OCI-LY1 (cell line): ENCODE data around the gene CHCHD6.

Experiments used
- H2AFZ ChIP-seq: fragments of 200-600 bp; sonication (generic), shearing (Covaris generic); 2 replicates; pipeline ENCODE4 v1.6.0; 2014; ENCODE audit warnings: antibody characterized with exemption, mild to moderate bottlenecking, low read length
- H3F3A ChIP-seq: fragments of 200-600 bp; sonication (generic), shearing (Covaris generic); 2 replicates; pipeline ENCODE4 v1.6.0; 2014; ENCODE audit warnings: mild to moderate bottlenecking, antibody characterized with exemption, low read length, moderate library complexity; ENCODE audit not compliant: insufficient read depth
- H3K27ac ChIP-seq: fragments of 200-600 bp; sonication (generic); 2 replicates; pipeline ENCODE4 v1.5.1; 2014; ENCODE audit warnings: low read length, mixed run types, mild to moderate bottlenecking, low read depth; ENCODE audit not compliant: poor library complexity, severe bottlenecking
- H3K27me3 ChIP-seq: fragments of 200-600 bp; sonication (generic); 2 replicates; pipeline ENCODE4 v1.6.0; 2014; ENCODE audit warnings: antibody characterized with exemption, mild to moderate bottlenecking, low read length, moderate library complexity; ENCODE audit not compliant: insufficient read depth
- H3K36me3 ChIP-seq: fragments of 200-600 bp; sonication (generic); 2 replicates; pipeline ENCODE4 v1.6.1; 2014; ENCODE audit warnings: mild to moderate bottlenecking, antibody characterized with exemption, low read length, moderate library complexity, mixed read lengths; ENCODE audit not compliant: insufficient read depth
- H3K4me1 ChIP-seq: fragments of 200-600 bp; sonication (generic); 2 replicates; pipeline ENCODE4 v1.5.1; 2014; ENCODE audit warnings: mild to moderate bottlenecking, low read length, moderate library complexity; ENCODE audit not compliant: insufficient read depth, severe bottlenecking
- H3K4me2 ChIP-seq: fragments of 200-600 bp; sonication (generic), shearing (Covaris generic); 2 replicates; pipeline ENCODE4 v1.6.1; 2014; ENCODE audit warnings: low read length
- H3K4me3 ChIP-seq: fragments of 200-600 bp; sonication (generic); 2 replicates; pipeline ENCODE4 v1.5.1; 2014; ENCODE audit warnings: low read length, low read depth, mild to moderate bottlenecking, mixed read lengths; ENCODE audit not compliant: poor library complexity, severe bottlenecking
- H3K79me2 ChIP-seq: fragments of 200-600 bp; shearing (Covaris generic); 2 replicates; pipeline ENCODE4 v1.6.1; 2016; ENCODE audit warnings: mixed run types, low read length, mixed read lengths; ENCODE audit not compliant: insufficient read depth
- H3K9ac ChIP-seq: fragments of 200-600 bp; sonication (generic), shearing (Covaris generic); 2 replicates; pipeline ENCODE4 v1.6.1; 2014; ENCODE audit warnings: mild to moderate bottlenecking, low read length, mixed read lengths
- H3K9me2 ChIP-seq: fragments of 200-600 bp; sonication (generic), shearing (Covaris generic); 2 replicates; pipeline ENCODE4 v1.6.1; 2014; ENCODE audit warnings: low read depth, mild to moderate bottlenecking, low read length, mixed read lengths
- H3K9me3 ChIP-seq: fragments of 200-600 bp; shearing (Covaris generic); 2 replicates; pipeline ENCODE4 v1.6.1; 2014; ENCODE audit warnings: low read length, mixed read lengths
- H4K20me1 ChIP-seq: fragments of 200-600 bp; sonication (generic), shearing (Covaris generic); 2 replicates; pipeline ENCODE4 v1.6.0; 2016; ENCODE audit warnings: mild to moderate bottlenecking, low read length; ENCODE audit not compliant: insufficient read depth
- EZH2 ChIP-seq: fragments of 200-600 bp; sonication (generic), shearing (Covaris generic); IDR thresholded peaks from 2 replicates; pipeline ENCODE4 v1.8.0; 2017; ENCODE audit warnings: borderline replicate concordance, mixed run types, mild to moderate bottlenecking, antibody characterized with exemption, low read length, moderate library complexity, mixed read lengths
- TF ChIP-seq, protein P1 (sequence below): fragments of 200-600 bp; sonication (generic), shearing (Covaris generic); IDR thresholded peaks from 2 replicates; pipeline ENCODE4 v1.5.1; 2017; ENCODE audit warnings: mild to moderate bottlenecking, antibody characterized with exemption, low read length, moderate library complexity, mixed read lengths

The CHCHD6 gene

DNA sequence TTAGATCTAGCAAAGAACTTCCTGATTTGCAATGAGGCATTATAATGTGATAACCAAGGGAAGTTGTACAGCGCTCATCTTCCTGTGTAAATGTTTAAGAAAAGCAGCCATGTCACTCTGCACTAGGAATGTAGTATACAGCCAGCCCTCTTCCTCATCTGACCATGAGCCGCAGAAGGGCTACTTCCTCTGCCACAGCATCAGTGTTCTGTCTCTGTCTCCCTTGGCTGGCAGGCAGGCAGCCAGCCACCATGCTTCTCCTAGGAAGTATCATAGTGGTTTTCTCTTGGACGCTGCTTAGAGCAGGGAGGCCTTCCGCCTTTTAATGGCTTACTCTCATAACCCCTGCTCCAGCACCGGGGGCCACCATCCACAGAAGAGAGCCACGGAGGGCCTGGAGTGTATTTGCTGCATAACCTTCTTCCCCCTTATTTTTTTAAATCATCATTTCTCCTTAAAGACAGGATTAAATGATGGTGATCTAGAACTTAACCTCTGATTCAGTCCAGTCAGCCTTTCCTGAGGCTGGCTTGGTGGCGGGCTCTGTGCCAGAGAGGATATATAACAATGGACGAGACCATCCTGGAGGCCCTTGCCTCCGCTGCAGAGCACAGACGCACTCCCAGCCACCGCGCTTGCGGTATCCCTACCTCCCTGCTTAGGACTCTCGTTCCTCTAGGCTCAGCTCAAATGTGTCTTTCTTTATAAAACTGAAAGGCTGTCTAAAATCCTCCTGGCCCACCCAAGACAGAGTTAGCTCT is 221.6 kb downstream of the CHCHD6 start:
- Histone ChIP-seq H3K79me2 (no peaks in the 10 kb centered on the region), H2AFZ (no peak overlapping the region), H3K9ac (no peak overlapping the region), H4K20me1 (no peaks in the 10 kb centered on the region), H3K9me3 (no peaks in the 10 kb centered on the region), H3K4me2 (no peak overlapping the region), H3K4me1 (no peaks in the 10 kb centered on the region), H3K36me3 (no peaks in the 10 kb centered on the region), H3F3A (no peaks in the 10 kb centered on the region), H3K9me2 (no peaks in the 10 kb centered on the region), H3K27me3 (no peaks in the 10 kb centered on the region), H3K27ac (no peak overlapping the region), H3K4me3 (no peak overlapping the region)
- no peak for TF ChIP-seq EZH2
- TF ChIP-seq, protein P1, sequence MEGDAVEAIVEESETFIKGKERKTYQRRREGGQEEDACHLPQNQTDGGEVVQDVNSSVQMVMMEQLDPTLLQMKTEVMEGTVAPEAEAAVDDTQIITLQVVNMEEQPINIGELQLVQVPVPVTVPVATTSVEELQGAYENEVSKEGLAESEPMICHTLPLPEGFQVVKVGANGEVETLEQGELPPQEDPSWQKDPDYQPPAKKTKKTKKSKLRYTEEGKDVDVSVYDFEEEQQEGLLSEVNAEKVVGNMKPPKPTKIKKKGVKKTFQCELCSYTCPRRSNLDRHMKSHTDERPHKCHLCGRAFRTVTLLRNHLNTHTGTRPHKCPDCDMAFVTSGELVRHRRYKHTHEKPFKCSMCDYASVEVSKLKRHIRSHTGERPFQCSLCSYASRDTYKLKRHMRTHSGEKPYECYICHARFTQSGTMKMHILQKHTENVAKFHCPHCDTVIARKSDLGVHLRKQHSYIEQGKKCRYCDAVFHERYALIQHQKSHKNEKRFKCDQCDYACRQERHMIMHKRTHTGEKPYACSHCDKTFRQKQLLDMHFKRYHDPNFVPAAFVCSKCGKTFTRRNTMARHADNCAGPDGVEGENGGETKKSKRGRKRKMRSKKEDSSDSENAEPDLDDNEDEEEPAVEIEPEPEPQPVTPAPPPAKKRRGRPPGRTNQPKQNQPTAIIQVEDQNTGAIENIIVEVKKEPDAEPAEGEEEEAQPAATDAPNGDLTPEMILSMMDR: no peak

DNA sequence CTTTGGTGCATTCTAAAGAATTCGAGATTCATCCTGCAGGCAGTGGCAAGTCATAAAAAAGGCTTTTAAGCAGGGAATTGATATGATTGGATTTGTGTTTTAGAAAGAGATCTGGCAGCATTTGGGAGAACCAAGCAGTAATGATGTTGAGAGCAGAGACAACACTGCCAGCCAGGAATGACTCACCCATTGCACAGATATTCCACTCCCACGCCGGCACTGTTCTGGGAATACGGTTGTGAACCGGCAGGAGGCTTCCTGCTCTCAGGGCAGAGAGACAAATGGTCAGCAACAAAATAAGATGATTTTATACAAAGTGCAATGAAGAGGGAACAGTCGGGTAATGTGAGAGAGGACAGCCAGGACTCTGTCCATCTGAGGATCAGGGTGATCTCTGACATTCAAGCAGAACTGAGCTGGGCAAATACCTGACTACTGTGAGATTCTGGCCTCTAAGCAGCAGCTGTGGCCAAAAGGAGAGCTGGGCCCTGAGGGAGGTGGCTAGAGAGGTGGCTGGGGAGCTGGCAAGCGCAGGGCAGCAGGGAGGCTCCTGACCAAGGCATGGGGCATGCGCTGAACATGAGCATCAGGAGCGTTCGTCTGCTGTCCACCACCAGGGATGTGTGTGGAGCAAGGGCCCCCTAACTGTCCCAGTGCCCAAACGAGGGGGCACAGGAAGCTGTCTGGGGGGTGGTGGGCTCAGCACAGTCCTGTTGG is 222.8 kb downstream of the CHCHD6 start:
- H3F3A ChIP-seq: no peaks in the 10 kb centered on the region
- H3K36me3 ChIP-seq: no peaks in the 10 kb centered on the region
- H3K4me2 ChIP-seq: no peak overlapping the region
- no peaks in the 10 kb centered on the region for H3K4me1 ChIP-seq
- H3K9me3 ChIP-seq: no peaks in the 10 kb centered on the region
- H3K27ac ChIP-seq: no peak overlapping the region
- no peaks in the 10 kb centered on the region for H4K20me1 ChIP-seq
- H3K9ac ChIP-seq: no peak overlapping the region
- TF ChIP-seq, protein P1: no peak
- TF ChIP-seq EZH2: no peak
- H3K4me3 ChIP-seq: no peak overlapping the region
- H3K9me2 ChIP-seq: no peaks in the 10 kb centered on the region
- H3K27me3 ChIP-seq: no peaks in the 10 kb centered on the region
- H2AFZ ChIP-seq: no peak overlapping the region
- no peaks in the 10 kb centered on the region for H3K79me2 ChIP-seq

DNA sequence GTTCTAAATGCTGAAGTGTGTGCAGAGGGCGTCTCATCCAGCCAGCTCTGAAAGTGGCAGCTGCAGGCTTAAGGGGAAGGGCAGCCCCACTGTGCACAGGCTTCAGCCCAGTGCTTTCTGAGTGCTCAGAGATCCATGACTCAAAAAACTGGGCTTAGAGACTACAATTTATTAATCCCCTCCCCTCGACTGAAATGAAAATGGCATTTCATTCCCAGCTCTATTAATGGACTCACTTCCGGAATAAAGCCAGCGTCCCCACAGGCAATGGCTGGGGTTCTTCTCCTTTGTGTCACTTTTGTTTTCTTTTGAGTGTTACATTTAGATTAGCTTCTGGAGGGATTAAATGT is 223.3 kb downstream of the CHCHD6 start:
- Histone ChIP-seq H3K4me1 (no peaks in the 10 kb centered on the region), H3K79me2 (no peaks in the 10 kb centered on the region), H3F3A (no peaks in the 10 kb centered on the region), H3K4me2 (no peak overlapping the region), H3K27ac (no peak overlapping the region), H3K4me3 (no peak overlapping the region), H3K9ac (no peak overlapping the region), H4K20me1 (no peaks in the 10 kb centered on the region), H3K36me3 (no peaks in the 10 kb centered on the region), H2AFZ (no peak overlapping the region), H3K27me3 (no peaks in the 10 kb centered on the region), H3K9me3 (no peaks in the 10 kb centered on the region), H3K9me2 (no peaks in the 10 kb centered on the region)
- no peak for TF ChIP-seq EZH2
- TF ChIP-seq, protein P1: no peak
